CD14-positive monocyte (primary cell): ENCODE measurements around the gene SLC25A45. TPM values are rescaled to one million over a fixed set of nuclear protein-coding genes. Genes with fewer than 3 reads are reported as not detected.
A peak's percentile ranks its signal among the peaks of the same experiment; 100 is the strongest.

Source experiments
- DNase-seq, 3 donors: peaks; one replicate each; pipeline ENCODE4 v3.0.0-alpha.2; 2011 to 2022
- H2AFZ ChIP-seq: 2 replicates; pipeline ENCODE4 v1.6.0; 2012; ENCODE audit warnings: mild to moderate bottlenecking, low read depth, low read length, inconsistent platforms; ENCODE audit not compliant: insufficient read depth, poor library complexity, severe bottlenecking
- H3K27ac ChIP-seq, 2 donors: 1 replicate in 1 of 2; 2 replicates in 1 of 2; pipeline ENCODE4 v1.5.1; 2012 to 2013; ENCODE audit warnings: low read length in 2 of 2, control low read depth in 1 of 2, inconsistent platforms in 1 of 2, low read depth in 1 of 2, mild to moderate bottlenecking in 1 of 2
- H3K27me3 ChIP-seq, 2 donors: one replicate each; pipeline versions ENCODE4 v1.6.0 to v1.6.1; 2011 to 2013; ENCODE audit warnings: low read length in 2 of 2; ENCODE audit not compliant: control insufficient read depth in 2 of 2, insufficient read depth in 2 of 2
- H3K36me3 ChIP-seq, 2 donors: replicated peaks in 1 of 2; 1 replicate in 1 of 2; 2 replicates in 1 of 2; pipeline versions ENCODE4 v1.5.1 to v1.6.1; 2012 to 2013; ENCODE audit warnings: low read length in 2 of 2, control low read depth in 1 of 2, inconsistent platforms in 1 of 2, mild to moderate bottlenecking in 1 of 2; ENCODE audit not compliant: insufficient read depth in 2 of 2, control insufficient read depth in 1 of 2
- H3K4me1 ChIP-seq, 2 donors: 1 replicate in 1 of 2; 2 replicates in 1 of 2; pipeline versions ENCODE4 v1.5.1 to v1.6.1; 2012 to 2013; ENCODE audit warnings: low read length in 2 of 2, control low read depth in 1 of 2, inconsistent platforms in 1 of 2, mild to moderate bottlenecking in 1 of 2, moderate library complexity in 1 of 2; ENCODE audit not compliant: insufficient read depth in 2 of 2, control insufficient read depth in 1 of 2
- H3K4me2 ChIP-seq: replicated peaks from 2 replicates; pipeline ENCODE3; 2012; ENCODE audit warnings: low read length, moderate library complexity, mild to moderate bottlenecking; ENCODE audit not compliant: poor library complexity, severe bottlenecking; ENCODE audit errors: extremely low read depth
- H3K4me3 ChIP-seq, 3 experiments: fragments of 200-600 bp in 1 of 3; sonication (generic) in 1 of 3; replicated peaks in 1 of 3; 1 replicate in 2 of 3; 2 replicates in 1 of 3; pipeline ENCODE4 v1.5.1; 2011 to 2013; ENCODE audit warnings: low read length in 3 of 3, mild to moderate bottlenecking in 3 of 3, control low read depth in 2 of 3, low read depth in 2 of 3, inconsistent platforms in 1 of 3, moderate library complexity in 1 of 3
- H3K79me2 ChIP-seq: 2 replicates; pipeline ENCODE4 v1.6.0; 2012; ENCODE audit warnings: mild to moderate bottlenecking, control low read depth, inconsistent platforms, low read length, moderate library complexity; ENCODE audit not compliant: insufficient read depth
- H3K9ac ChIP-seq: 2 replicates; pipeline ENCODE4 v1.6.0; 2017; ENCODE audit warnings: low read length, mild to moderate bottlenecking; ENCODE audit not compliant: insufficient read depth, poor library complexity, severe bottlenecking
- H3K9me3 ChIP-seq, 2 donors: replicated peaks in 1 of 2; 1 replicate in 1 of 2; 2 replicates in 1 of 2; pipeline versions ENCODE4 v1.5.1 to v1.6.1; 2012 to 2013; ENCODE audit warnings: low read length in 2 of 2, control low read depth in 1 of 2; ENCODE audit not compliant: control insufficient read depth in 1 of 2, insufficient read depth in 1 of 2
- H4K20me1 ChIP-seq: 2 replicates; pipeline ENCODE4 v1.6.0; 2012; ENCODE audit warnings: mild to moderate bottlenecking, low read length, control low read depth, moderate library complexity; ENCODE audit not compliant: insufficient read depth
- H3K27ac Mint-ChIP-seq, 7 donors: one replicate each; pipeline ENCODE4 v1.8.0; 2020; ENCODE audit warnings: mild to moderate bottlenecking in 7 of 7, mixed read lengths in 7 of 7, moderate library complexity in 6 of 7, inconsistent platforms in 2 of 7
- H3K27me3 Mint-ChIP-seq, 3 donors: one replicate each; pipeline ENCODE4 v1.8.0; 2021 to 2022; ENCODE audit warnings: low read depth in 3 of 3, mild to moderate bottlenecking in 3 of 3, mixed read lengths in 3 of 3, moderate library complexity in 3 of 3, inconsistent platforms in 1 of 3
- H3K36me3 Mint-ChIP-seq, 2 donors: one replicate each; pipeline ENCODE4 v1.8.0; 2020; ENCODE audit warnings: mixed read lengths in 2 of 2, inconsistent platforms in 1 of 2, mild to moderate bottlenecking in 1 of 2
- H3K4me1 Mint-ChIP-seq: one replicate; pipeline ENCODE4 v1.8.0; 2020; ENCODE audit warnings: mild to moderate bottlenecking, mixed read lengths
- H3K4me3 Mint-ChIP-seq, 2 donors: one replicate each; pipeline ENCODE4 v1.8.0; 2020; ENCODE audit warnings: mild to moderate bottlenecking in 2 of 2, mixed read lengths in 2 of 2, moderate library complexity in 1 of 2
- H3K9me3 Mint-ChIP-seq, 7 donors: one replicate each; pipeline ENCODE4 v1.8.0; 2020 to 2022; ENCODE audit warnings: mixed read lengths in 7 of 7, mild to moderate bottlenecking in 6 of 7, moderate library complexity in 6 of 7, inconsistent platforms in 2 of 7
- WGBS: methylation state at CpG from one replicate; pipeline ENCODE4 v1.1.5; 2013; ENCODE audit warnings: missing lambda C conversion rate; ENCODE audit not compliant: insufficient coverage; 5-methylcytosine and 5-hydroxymethylcytosine counted together
- intact Hi-C, 2 donors: fragments of 100-400 bp; cut with micrococcal nuclease; formaldehyde crosslinking; loops; one replicate each; pipeline versions ENCODE4 v1.15.0 to v1.15.1; 2023
- polyA plus RNA-seq, 3 donors: library from polyadenylated mRNA; depleted of rRNA in 1 of 3; unstranded in 2 of 3; stranded (reverse) in 1 of 3; fragments of 300-500 nt in 2 of 3; fragments of >200 nt in 1 of 3; fragmentation: Illumina TruSeq in 2 of 3; gene quantifications; 1 replicate in 2 of 3; 2 replicates in 1 of 3; pipeline ENCODE4 v1.2.3, GENCODE V29; 2012 to 2021
- TF ChIP-seq, protein P1 (sequence below): fragments of 200-600 bp; IDR thresholded peaks from one replicate; pipeline ENCODE4 v1.8.0; 2022; ENCODE audit warnings: antibody characterized with exemption, mild to moderate bottlenecking

Gene SLC25A45
- polyA plus RNA-seq, 3 donors, result 3.7 to 11.3 (median 4.1) TPM

DNA sequence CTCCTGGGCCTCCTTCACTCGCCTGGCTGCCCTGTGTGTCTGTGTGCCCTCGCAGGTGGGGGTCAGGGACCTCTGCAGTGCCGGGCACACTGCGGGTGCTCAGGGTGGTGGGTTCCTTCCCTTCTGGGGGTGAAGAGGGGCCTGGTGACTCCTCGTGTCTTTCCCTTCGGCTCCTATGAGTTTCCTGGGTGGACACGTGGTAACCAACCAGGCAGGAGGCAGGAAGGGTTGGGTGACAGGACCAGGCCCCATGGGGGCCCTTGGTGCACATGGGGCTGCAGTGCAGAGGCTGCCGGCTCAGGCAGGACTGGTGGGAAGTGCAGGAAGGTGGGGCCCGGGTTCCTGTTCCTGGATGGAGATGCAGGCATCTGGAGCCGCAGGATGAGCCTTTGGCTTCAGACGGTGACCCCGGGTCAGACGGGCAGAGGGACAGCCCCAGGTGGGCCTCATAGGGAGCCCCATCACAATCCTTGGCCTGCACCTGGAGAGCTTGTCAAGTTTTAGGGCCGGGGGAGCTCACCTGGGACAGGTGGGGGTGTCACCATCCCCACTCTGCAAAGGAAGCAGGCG, 13.6 kb upstream of the SLC25A45 start:
- H3K9ac ChIP-seq, result no peak overlapping the region
- WGBS, result 96% methylated on average over 12 of the region's 15 CpGs
- intact Hi-C loops, result no loop called here
- peaks cover 13% of the 10 kb centered on the region for H3K79me2 ChIP-seq
- no peaks in the 10 kb centered on the region for H3K27me3 Mint-ChIP-seq
- H3K4me3 ChIP-seq, result no peak overlapping the region
- peaks cover 67% of the 10 kb centered on the region for H4K20me1 ChIP-seq
- H3K36me3 ChIP-seq, result peaks cover 82 to 93% of the 10 kb centered on the region in 2 donors
- no peak overlapping the region for H3K4me3 Mint-ChIP-seq
- H3K27ac ChIP-seq, result no peak overlapping the region
- H3K4me1 Mint-ChIP-seq, result peaks cover 2% of the 10 kb centered on the region
- H3K9me3 ChIP-seq, result no peaks in the 10 kb centered on the region
- TF ChIP-seq, protein P1, sequence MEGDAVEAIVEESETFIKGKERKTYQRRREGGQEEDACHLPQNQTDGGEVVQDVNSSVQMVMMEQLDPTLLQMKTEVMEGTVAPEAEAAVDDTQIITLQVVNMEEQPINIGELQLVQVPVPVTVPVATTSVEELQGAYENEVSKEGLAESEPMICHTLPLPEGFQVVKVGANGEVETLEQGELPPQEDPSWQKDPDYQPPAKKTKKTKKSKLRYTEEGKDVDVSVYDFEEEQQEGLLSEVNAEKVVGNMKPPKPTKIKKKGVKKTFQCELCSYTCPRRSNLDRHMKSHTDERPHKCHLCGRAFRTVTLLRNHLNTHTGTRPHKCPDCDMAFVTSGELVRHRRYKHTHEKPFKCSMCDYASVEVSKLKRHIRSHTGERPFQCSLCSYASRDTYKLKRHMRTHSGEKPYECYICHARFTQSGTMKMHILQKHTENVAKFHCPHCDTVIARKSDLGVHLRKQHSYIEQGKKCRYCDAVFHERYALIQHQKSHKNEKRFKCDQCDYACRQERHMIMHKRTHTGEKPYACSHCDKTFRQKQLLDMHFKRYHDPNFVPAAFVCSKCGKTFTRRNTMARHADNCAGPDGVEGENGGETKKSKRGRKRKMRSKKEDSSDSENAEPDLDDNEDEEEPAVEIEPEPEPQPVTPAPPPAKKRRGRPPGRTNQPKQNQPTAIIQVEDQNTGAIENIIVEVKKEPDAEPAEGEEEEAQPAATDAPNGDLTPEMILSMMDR, result no peak
- no peak overlapping the region for H3K27ac Mint-ChIP-seq
- H2AFZ ChIP-seq, result no peak overlapping the region
- H3K9me3 Mint-ChIP-seq, result peaks cover 0 to 1% (median 0%) of the 10 kb centered on the region in 7 donors
- H3K27me3 ChIP-seq, result no peaks in the 10 kb centered on the region
- peaks cover 62 to 95% of the 10 kb centered on the region in 2 donors for H3K36me3 Mint-ChIP-seq
- H3K4me2 ChIP-seq, result no peak overlapping the region
- no peaks in the 10 kb centered on the region for H3K4me1 ChIP-seq
- no peak for DNase-seq

DNA sequence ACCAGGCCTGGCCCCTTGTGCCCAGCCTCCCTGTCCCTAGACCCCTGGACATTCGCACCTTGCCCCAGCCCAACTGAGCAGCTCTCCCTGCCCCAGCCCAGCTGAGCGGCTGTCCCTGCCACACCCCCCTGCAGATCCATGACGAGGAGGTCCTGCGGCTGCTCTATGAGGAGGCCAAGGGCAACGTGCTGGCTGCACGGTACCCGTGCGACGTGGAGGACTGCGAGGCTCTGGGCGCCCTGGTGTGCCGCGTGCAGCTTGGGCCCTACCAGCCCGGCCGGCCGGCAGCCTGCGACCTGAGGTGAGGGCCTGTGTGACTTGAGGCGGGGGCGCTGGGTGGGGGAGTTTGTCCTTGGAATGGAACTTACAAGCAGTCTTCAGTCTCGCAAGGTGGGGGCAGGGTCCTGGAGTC, 11.7 kb upstream of the SLC25A45 start:
- H3K36me3 Mint-ChIP-seq, result peaks cover 57 to 94% of the 10 kb centered on the region in 2 donors
- Histone ChIP-seq H3K27ac (no peak overlapping the region), H2AFZ (no peak overlapping the region), H3K4me3 (no peak overlapping the region), H4K20me1 (peaks cover 76% of the 10 kb centered on the region), H3K79me2 (peaks cover 32% of the 10 kb centered on the region), H3K9me3 (no peaks in the 10 kb centered on the region), H3K4me2 (no peak overlapping the region), H3K9ac (no peak overlapping the region), H3K4me1 (peaks cover 0 to 6% of the 10 kb centered on the region in 2 donors), H3K27me3 (no peaks in the 10 kb centered on the region), H3K36me3 (peaks cover 73 to 92% of the 10 kb centered on the region in 2 donors)
- no peak for DNase-seq
- peaks cover 13% of the 10 kb centered on the region for H3K4me1 Mint-ChIP-seq
- intact Hi-C loops, result no loop called here
- no peaks in the 10 kb centered on the region for H3K9me3 Mint-ChIP-seq
- H3K4me3 Mint-ChIP-seq, result no peak overlapping the region
- TF ChIP-seq, protein P1, result no peak
- no peaks in the 10 kb centered on the region for H3K27me3 Mint-ChIP-seq
- H3K27ac Mint-ChIP-seq, result peak overlapping the region in 1 of 7 donors; percentile 54
- WGBS, result 98% methylated on average over 19 of the region's 20 CpGs
